Vagina (tissue), 2 donors: Measurements from ENCODE around the gene CHCHD4. TPM values are rescaled to one million over a fixed set of nuclear protein-coding genes. Genes with fewer than 3 reads are reported as not detected.
A peak's percentile ranks its signal among the peaks of the same experiment; 100 is the strongest.

ENCODE experiments used
- DNase-seq, 2 donors: peaks; one replicate each; pipeline ENCODE4 v3.0.0-alpha.2; 2017; ENCODE audit errors: extremely low spot score in 2 of 2
- H3K27ac ChIP-seq: fragments of 200-600 bp; sonication (generic); one replicate; pipeline ENCODE4 v1.5.1; 2019
- H3K27me3 ChIP-seq: fragments of 200-600 bp; sonication (generic); one replicate; pipeline ENCODE4 v1.5.1; 2019
- H3K36me3 ChIP-seq, 2 donors: fragments of 200-600 bp; sonication (generic); one replicate each; pipeline ENCODE4 v1.5.1; 2017 to 2019
- H3K4me1 ChIP-seq: fragments of 200-600 bp; sonication (generic); one replicate; pipeline ENCODE4 v1.5.1; 2019
- H3K4me3 ChIP-seq, 2 donors: fragments of 200-600 bp; sonication (generic); 1 replicate in 1 of 2; 2 replicates in 1 of 2; pipeline ENCODE4 v1.5.1; 2016 to 2019
- H3K9me3 ChIP-seq: fragments of 200-600 bp; sonication (generic); one replicate; pipeline ENCODE4 v1.5.1; 2019
- CTCF ChIP-seq, 3 experiments: fragments of 450-650 bp in 2 of 3; fragments of 200-600 bp in 1 of 3; sonication (generic) in 1 of 3; IDR thresholded peaks; one replicate each; pipeline ENCODE4 v1.5.1; 2017 to 2019; ENCODE audit warnings: antibody characterized with exemption in 3 of 3, mild to moderate bottlenecking in 2 of 3, moderate library complexity in 2 of 3
- POLR2A ChIP-seq, 2 donors: fragments of 450-650 bp; IDR thresholded peaks; one replicate each; pipeline ENCODE4 v1.6.1; 2017; ENCODE audit warnings: antibody characterized with exemption in 2 of 2, mild to moderate bottlenecking in 2 of 2, moderate library complexity in 2 of 2
- POLR2AphosphoS5 ChIP-seq, 2 donors: sonication (generic); formaldehyde crosslinking; IDR thresholded peaks; one replicate each; pipeline ENCODE4 v1.9.0; 2017; ENCODE audit warnings: antibody characterized with exemption in 2 of 2, mild to moderate bottlenecking in 2 of 2, low read depth in 1 of 2; ENCODE audit not compliant: insufficient read depth in 1 of 2
- intact Hi-C: fragments of 100-400 bp; cut with DNase I; formaldehyde crosslinking; loops from one replicate; pipeline ENCODE4 v1.15.1; 2023
- total RNA-seq: library from RNA; depleted of rRNA; stranded (reverse); fragments of >200 nt; gene quantifications from one replicate; pipeline ENCODE4 v1.2.3, GENCODE V29; 2016

CHCHD4 gene
- total RNA-seq, result 10.6 TPM

DNA sequence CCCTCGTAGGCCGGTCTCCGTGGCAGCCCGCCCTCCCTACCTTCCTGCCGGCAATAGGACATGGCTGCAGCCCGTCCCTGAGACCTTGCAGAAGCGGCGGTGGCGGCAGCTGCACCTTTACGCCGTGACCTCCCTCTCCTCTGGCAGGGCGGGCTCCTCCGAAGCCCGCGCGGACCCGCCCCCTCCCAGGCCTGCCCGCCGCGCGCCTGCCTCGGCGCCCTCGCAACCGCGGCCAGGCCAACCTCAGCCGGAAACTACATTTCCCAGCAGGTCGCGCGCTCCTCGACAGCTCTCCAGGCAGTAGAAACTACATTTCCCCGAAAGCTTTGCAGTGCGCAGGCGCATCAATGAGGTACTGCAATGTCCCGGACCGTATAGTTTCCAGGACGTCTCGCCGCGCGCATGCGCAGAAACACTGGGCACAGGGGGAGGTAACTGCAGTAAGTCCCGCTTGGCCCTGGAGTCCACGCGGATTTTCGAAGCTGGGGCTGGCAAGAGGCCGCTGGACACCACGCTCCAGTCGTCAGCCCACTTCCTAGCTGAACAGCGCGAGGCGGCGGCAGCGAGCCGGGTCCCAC is at the start of gene CHCHD4, which contains the start of gene TMEM43:
Gene CHCHD4 (minus strand): TSS at position 256 of the 578 bp plus-strand sequence. CDS start 194 bp downstream, at position 62.
Gene TMEM43 (plus strand): TSS at position 438 of the 578 bp plus-strand sequence. CDS start 142 bp downstream, outside the sequence.
- H3K4me1 ChIP-seq, result peaks cover 43% of the 10 kb centered on the region

DNA sequence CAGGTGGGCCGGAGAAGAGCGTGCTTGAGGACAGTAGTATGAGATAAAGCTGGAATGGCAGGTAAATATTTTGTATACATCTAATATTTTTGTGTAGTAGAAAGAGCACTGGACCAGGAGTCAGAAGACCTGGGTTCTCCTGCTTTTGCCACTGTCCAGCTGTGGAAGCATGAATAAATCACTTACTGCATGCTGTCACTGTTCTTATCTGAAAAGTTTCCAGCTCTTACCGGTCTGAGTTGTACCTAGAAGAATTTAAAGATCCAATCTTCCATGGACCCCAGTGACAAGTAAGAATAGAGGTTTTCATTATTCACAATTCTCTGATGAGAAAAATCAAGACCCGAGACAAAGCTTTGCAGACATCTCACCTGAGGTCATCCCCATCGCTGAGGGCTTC is 47.8 kb upstream of the CHCHD4 start:
- intact Hi-C loops, result no loop called here
- peaks cover 23% of the 10 kb centered on the region for H3K4me1 ChIP-seq
- TF ChIP-seq POLR2A (IDR thresholded peaks at IDR 0.05) (no peak), POLR2AphosphoS5 (IDR thresholded peaks at IDR 0.05; ENCODE audit: insufficient read depth in 1 of 2, low read depth in 1 of 2) (no peak), CTCF (IDR thresholded peaks at IDR 0.05) (no peak)
- H3K27ac ChIP-seq, result no peak overlapping the region
- no peak overlapping the region for H3K4me3 ChIP-seq
- H3K27me3 ChIP-seq, result no peaks in the 10 kb centered on the region
- no peak for DNase-seq
- H3K9me3 ChIP-seq, result no peaks in the 10 kb centered on the region
- peaks cover 0 to 53% of the 10 kb centered on the region in 2 donors for H3K36me3 ChIP-seq

More for the DNA sequence above, at the start of gene CHCHD4, which contains the start of gene TMEM43:
- Histone ChIP-seq H3K9me3 (no peaks in the 10 kb centered on the region), H3K36me3 (peaks cover 0 to 5% of the 10 kb centered on the region in 2 donors), H3K27ac (peak within 1 kb of the TSS; percentile 94), H3K4me3 (peak within 1 kb of the TSS; percentile 71 to 95), H3K27me3 (no peaks in the 10 kb centered on the region)
- TF ChIP-seq POLR2A (IDR thresholded peaks at IDR 0.05) (peak in 1 of 2 donors; percentile 27), POLR2AphosphoS5 (IDR thresholded peaks at IDR 0.05; ENCODE audit: insufficient read depth in 1 of 2, low read depth in 1 of 2) (peak; percentile 92 to 96), CTCF (IDR thresholded peaks at IDR 0.05) (peak in 1 of 3 experiments; percentile 16)
- intact Hi-C loops, result loop anchor here (1.0 to 5.0 kb wide), 2 partner anchors 20 to 58 kb away; no protein-coding TSS in a partner anchor
- peak; percentile 99 for DNase-seq

DNA sequence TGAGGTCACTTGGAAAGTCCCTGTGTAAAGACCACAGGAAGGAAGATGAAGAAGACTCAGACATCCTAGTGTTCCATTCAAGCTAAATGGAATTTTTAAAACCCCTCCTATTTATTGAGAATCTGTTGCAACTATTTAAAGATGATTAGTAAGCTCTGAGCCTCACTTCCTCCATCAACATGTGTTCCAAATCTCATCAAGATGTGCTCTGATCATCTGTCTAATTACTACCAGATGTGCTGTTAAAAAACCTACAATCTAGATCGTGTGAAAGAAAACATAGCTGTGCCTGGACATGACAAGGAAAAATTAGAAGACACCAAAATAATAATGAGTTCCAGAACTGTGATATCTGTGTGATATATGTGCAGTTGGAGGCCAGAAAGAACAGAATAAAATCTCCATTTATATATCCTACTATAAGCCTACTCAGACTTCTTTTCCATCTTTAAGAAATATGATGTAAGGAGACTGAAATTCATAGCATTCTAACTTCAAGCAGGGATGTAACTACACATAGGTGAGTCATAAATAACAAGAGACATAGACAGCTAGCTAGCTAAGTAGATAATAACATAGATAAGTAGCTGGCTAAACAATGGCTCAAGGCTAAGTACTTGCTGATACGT is 46.0 kb upstream of the CHCHD4 start:
- Histone ChIP-seq H3K9me3 (no peaks in the 10 kb centered on the region), H3K4me1 (peaks cover 4% of the 10 kb centered on the region), H3K4me3 (no peak overlapping the region), H3K27ac (no peak overlapping the region), H3K27me3 (no peaks in the 10 kb centered on the region), H3K36me3 (peaks cover 0 to 71% of the 10 kb centered on the region in 2 donors)
- no peak for DNase-seq
- TF ChIP-seq CTCF (IDR thresholded peaks at IDR 0.05) (no peak), POLR2AphosphoS5 (IDR thresholded peaks at IDR 0.05; ENCODE audit: insufficient read depth in 1 of 2, low read depth in 1 of 2) (no peak), POLR2A (IDR thresholded peaks at IDR 0.05) (no peak)
- intact Hi-C loops, result no loop called here

DNA sequence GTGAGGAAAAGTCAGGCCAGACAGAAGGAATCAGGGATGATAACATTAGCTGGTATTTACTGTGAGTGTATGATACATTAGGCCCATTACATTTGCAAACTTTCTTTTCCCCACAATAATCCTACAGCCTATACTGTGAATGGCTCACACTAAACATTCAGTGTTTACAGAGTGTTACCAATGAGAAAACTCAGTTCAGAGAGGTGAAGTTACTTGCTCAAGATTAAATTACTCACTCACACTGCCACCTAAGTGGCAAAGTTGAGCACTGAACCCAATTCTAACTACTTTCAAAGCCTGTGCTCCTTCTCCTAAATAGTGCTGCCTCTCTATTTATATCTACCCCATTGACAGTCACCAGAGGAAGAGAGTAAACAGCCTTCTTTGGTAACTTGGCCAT is 45.2 kb upstream of the CHCHD4 start:
- intact Hi-C loops, result no loop called here
- Histone ChIP-seq H3K4me1 (no peaks in the 10 kb centered on the region), H3K4me3 (no peak overlapping the region), H3K36me3 (peaks cover 4 to 79% of the 10 kb centered on the region in 2 donors), H3K27ac (no peak overlapping the region), H3K9me3 (no peaks in the 10 kb centered on the region), H3K27me3 (no peaks in the 10 kb centered on the region)
- no peak for DNase-seq
- TF ChIP-seq CTCF (IDR thresholded peaks at IDR 0.05) (no peak), POLR2AphosphoS5 (IDR thresholded peaks at IDR 0.05; ENCODE audit: insufficient read depth in 1 of 2, low read depth in 1 of 2) (no peak), POLR2A (IDR thresholded peaks at IDR 0.05) (no peak)

- TF ChIP-seq POLR2A (IDR thresholded peaks at IDR 0.05), result no peak
- TF ChIP-seq CTCF (IDR thresholded peaks at IDR 0.05), result no peak
- no peak for TF ChIP-seq POLR2AphosphoS5 (IDR thresholded peaks at IDR 0.05; ENCODE audit: insufficient read depth in 1 of 2, low read depth in 1 of 2)
- DNase-seq, result no peak
- Histone ChIP-seq H3K9me3 (no peaks in the 10 kb centered on the region), H3K27me3 (no peaks in the 10 kb centered on the region), H3K4me3 (no peak overlapping the region), H3K36me3 (peaks cover 4 to 84% of the 10 kb centered on the region in 2 donors), H3K27ac (no peak overlapping the region), H3K4me1 (no peaks in the 10 kb centered on the region)
- intact Hi-C loops, result no loop called here
These were observed 44.8 kb upstream of the CHCHD4 start for GRCh38 chr3:14169435-14169834.
